ENCODE results near the gene RARRES2.

RARRES2 gene

DNA sequence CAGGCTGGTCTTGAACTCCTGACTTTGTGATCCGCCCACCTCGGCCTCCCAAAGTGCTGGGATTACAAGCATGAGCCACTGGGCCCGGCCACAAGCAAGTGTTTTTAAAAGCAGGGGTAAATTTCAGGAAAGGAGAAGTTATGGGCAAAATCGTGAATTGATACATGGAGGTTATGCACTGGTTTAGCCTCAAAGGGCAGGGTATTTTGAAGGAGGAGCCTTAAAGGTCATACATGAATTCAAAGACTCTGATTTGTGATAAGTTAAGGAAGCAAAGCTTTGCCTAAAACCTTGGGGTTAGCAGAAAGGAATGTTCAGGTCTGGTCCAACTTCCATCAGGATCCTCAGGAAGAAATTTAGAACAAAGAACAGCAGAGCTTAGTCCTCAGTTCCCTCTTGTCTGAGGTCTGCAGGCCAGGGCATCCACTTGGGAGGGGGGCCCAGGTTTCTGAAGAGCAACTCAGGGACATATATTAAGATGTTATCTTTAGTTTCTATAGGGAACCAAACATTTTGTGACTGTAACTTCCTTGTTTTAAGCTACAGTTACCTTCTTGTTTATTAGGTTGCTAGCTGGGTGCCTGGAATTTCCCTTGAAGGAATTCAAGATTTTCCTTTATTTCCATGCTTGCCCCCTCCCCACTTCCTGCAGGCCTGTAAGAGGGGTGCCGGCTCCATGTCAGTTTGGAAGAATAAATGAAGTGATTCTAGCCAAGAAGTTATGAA is 24.4 kb upstream of the RARRES2 start:
- DNase-seq (ENCODE audit: low read depth, low spot score): no peak
- TF ChIP-seq, protein P1, sequence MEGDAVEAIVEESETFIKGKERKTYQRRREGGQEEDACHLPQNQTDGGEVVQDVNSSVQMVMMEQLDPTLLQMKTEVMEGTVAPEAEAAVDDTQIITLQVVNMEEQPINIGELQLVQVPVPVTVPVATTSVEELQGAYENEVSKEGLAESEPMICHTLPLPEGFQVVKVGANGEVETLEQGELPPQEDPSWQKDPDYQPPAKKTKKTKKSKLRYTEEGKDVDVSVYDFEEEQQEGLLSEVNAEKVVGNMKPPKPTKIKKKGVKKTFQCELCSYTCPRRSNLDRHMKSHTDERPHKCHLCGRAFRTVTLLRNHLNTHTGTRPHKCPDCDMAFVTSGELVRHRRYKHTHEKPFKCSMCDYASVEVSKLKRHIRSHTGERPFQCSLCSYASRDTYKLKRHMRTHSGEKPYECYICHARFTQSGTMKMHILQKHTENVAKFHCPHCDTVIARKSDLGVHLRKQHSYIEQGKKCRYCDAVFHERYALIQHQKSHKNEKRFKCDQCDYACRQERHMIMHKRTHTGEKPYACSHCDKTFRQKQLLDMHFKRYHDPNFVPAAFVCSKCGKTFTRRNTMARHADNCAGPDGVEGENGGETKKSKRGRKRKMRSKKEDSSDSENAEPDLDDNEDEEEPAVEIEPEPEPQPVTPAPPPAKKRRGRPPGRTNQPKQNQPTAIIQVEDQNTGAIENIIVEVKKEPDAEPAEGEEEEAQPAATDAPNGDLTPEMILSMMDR (IDR thresholded peaks at IDR 0.05; ENCODE audit: insufficient read depth, low read length, missing control alignments): no peak
- ChIA-PET CTCF (interaction anchor here (0.9 to 4.9 kb wide), 4 partner anchors 10 to 66 kb away, joined by 3 to 37 read pairs (median 4); no protein-coding TSS in a partner anchor), POLR2A (no interaction called here)
- no peak overlapping the region for H3K4me3 ChIP-seq (ENCODE audit: low read depth, low read length)

DNA sequence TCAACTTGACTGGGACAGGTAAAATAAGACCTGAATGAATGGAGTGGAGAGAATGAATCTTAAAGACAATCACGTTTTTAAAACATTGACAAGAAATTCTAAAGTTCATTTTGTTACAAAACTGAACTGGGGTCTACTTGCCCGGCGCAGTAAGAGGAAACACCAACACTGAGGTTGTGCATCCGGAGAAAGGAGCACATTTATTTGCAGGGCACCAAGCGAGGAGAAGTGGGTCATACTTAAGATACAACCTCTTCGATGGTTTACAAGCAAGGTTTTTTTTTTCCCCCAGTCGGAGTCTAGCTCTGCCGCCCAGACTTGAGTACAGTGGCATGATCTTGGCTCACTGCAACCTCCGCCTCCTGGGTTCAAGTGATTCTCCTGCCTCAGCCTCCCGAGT is 23.8 kb upstream of the RARRES2 start:
- ChIA-PET CTCF (interaction anchor here (0.9 to 4.9 kb wide), 4 partner anchors 9 to 66 kb away, joined by 3 to 37 read pairs (median 4); no protein-coding TSS in a partner anchor), POLR2A (no interaction called here)
- TF ChIP-seq, protein P1 (IDR thresholded peaks at IDR 0.05; ENCODE audit: insufficient read depth, low read length, missing control alignments): no peak
- no peak overlapping the region for H3K4me3 ChIP-seq (ENCODE audit: low read depth, low read length)
- DNase-seq (ENCODE audit: low read depth, low spot score): no peak

DNA sequence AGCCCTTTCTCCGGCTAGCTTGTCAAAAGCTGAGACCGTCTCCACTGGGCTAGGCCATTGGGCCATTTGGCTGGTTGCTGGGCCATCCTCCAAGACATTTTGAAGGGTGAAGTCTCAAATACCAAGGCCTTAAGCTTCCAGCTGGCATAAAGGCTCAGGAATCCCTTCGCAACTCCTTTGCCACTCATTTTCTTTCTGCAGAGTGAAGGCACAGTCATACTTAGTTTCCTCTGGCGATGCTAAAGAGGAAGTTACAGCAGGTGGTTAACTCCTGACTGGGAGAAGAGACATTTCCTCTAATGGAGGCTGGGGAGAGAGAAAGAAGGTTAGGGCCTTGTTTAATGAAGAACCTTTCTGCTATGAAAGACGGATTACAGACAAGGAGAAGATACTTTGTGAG is 22.4 kb upstream of the RARRES2 start:
- TF ChIP-seq, protein P1 (IDR thresholded peaks at IDR 0.05; ENCODE audit: insufficient read depth, low read length, missing control alignments): no peak
- CTCF ChIA-PET: interaction anchor here (1.0 to 1.2 kb wide), 2 partner anchors 9 to 10 kb away, joined by 4 read pairs; no protein-coding TSS in a partner anchor
- POLR2A ChIA-PET: no interaction called here
- DNase-seq (ENCODE audit: low read depth, low spot score): no peak
- H3K4me3 ChIP-seq (ENCODE audit: low read depth, low read length): no peak overlapping the region

DNA sequence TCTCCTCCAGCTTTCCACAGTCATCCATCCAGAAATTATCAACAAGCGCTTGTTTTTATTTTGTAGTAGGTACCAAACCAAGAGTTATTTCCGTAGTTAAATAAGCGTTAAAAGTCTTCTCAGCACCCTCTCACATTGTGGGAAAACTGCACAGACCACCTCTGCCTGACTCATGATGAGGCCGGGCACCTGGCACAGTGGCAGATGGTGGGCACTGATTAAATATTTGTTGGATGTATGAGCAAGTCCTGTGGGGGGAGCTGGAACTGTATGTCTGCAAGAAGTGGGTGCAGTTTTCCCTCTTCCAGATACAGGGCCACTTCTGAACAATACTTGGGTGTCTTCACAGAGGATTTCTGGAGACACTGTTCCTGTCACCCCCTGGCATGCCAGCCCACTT is 21.9 kb upstream of the RARRES2 start:
- TF ChIP-seq, protein P1 (IDR thresholded peaks at IDR 0.05; ENCODE audit: insufficient read depth, low read length, missing control alignments): no peak
- no peak overlapping the region for H3K4me3 ChIP-seq (ENCODE audit: low read depth, low read length)
- ChIA-PET CTCF (interaction anchor here (1.0 kb wide), 1 partner anchor 8 kb away, joined by 4 read pairs; no protein-coding TSS in a partner anchor), POLR2A (no interaction called here)
- no peak for DNase-seq (ENCODE audit: low read depth, low spot score)

- TF ChIP-seq, protein P1 (IDR thresholded peaks at IDR 0.05; ENCODE audit: insufficient read depth, low read length, missing control alignments): no peak
- POLR2A ChIA-PET: no interaction called here
- no peak for DNase-seq (ENCODE audit: low read depth, low spot score)
- H3K4me3 ChIP-seq (ENCODE audit: low read depth, low read length): no peak overlapping the region
- CTCF ChIA-PET: interaction anchor here (0.8 kb wide), 1 partner anchor 60 kb away, joined by 3 read pairs; no protein-coding TSS in a partner anchor
These were observed 20.6 kb upstream of the RARRES2 start for GRCh38 chr7:150361807-150362621.

DNA sequence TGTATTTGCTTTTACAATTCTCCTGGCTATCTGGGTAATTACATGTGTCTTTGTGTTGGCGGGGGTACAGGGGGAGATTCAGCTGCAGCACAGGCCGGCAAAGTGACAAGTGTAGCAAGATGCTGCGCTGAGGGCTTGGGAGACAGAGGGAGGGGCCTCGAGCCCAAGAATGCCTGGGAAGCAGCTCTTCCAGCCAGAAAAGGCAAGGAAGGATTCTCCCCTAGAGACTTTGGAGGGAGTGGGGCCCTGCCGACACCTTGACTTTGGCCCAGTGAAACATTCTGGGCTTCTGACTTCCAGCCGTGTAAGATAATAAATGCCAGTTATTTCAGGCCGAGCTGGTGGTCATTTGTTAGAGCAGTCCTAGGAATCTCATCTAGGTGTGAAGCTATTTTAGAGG is 20.0 kb upstream of the RARRES2 start:
- CTCF ChIA-PET: no interaction called here
- POLR2A ChIA-PET: no interaction called here
- TF ChIP-seq, protein P1 (IDR thresholded peaks at IDR 0.05; ENCODE audit: insufficient read depth, low read length, missing control alignments): no peak
- no peak overlapping the region for H3K4me3 ChIP-seq (ENCODE audit: low read depth, low read length)
- no peak for DNase-seq (ENCODE audit: low read depth, low spot score)

Measured in AG04449 (cell line).